IMR-90 (cell line): Measurements from ENCODE around the gene NCKIPSD. TPM values are rescaled to one million over a fixed set of nuclear protein-coding genes. Genes with fewer than 3 reads are reported as not detected.

Experiments
- ATAC-seq: fragments of 200-7000 bp; cut with Tn5 transposase; 2 replicates; pipeline ENCODE4 v1.9.1; 2020; ENCODE audit warnings: low read depth, mild to moderate bottlenecking, moderate library complexity
- BruUV-seq: library from RNA; stranded (reverse); fragments of 400-500 nt; replicated peaks from 2 replicates; lab custom pipeline; 2021; lab: Mats Ljungman, UMichigan
- CTCF ChIA-PET: fragments of 300-600 bp; formaldehyde crosslinking; extraction: SDS; loops from one replicate; lab custom pipeline; 2021; ENCODE audit warnings: antibody characterized with exemption; lab: Yijun Ruan, JAX
- POLR2A ChIA-PET: fragments of 300-600 bp; sonication (Branson Sonifier 250); formaldehyde crosslinking; loops from one replicate; lab custom pipeline; 2022; ENCODE audit warnings: antibody characterized with exemption; ENCODE audit not compliant: unreplicated experiment; lab: Charles Lee
- DNase-seq: peaks from one replicate; pipeline ENCODE4 v3.0.0; 2013
- H2AFZ ChIP-seq: replicated peaks from 2 replicates; pipeline ENCODE3; 2013; ENCODE audit warnings: low read length, mild to moderate bottlenecking; ENCODE audit not compliant: poor library complexity
- H2AK5ac ChIP-seq: 2 replicates; pipeline ENCODE4 v1.6.1; 2013; ENCODE audit warnings: low read depth, low read length, inconsistent platforms
- H2AK9ac ChIP-seq: replicated peaks from 2 replicates; pipeline ENCODE3; 2013; ENCODE audit warnings: mild to moderate bottlenecking, low read depth, low read length, moderate library complexity; ENCODE audit not compliant: poor library complexity
- H2BK120ac ChIP-seq: 2 replicates; pipeline ENCODE4 v1.6.1; 2013; ENCODE audit warnings: low read depth, low read length, inconsistent platforms
- H2BK15ac ChIP-seq: 3 replicates; pipeline ENCODE4 v1.6.1; 2013; ENCODE audit warnings: low read depth, low read length, inconsistent platforms
- H2BK20ac ChIP-seq: 2 replicates; pipeline ENCODE4 v1.6.1; 2013; ENCODE audit warnings: low read depth, mild to moderate bottlenecking, inconsistent platforms, low read length, moderate library complexity
- H2BK5ac ChIP-seq: 2 replicates; pipeline ENCODE4 v1.6.1; 2013; ENCODE audit warnings: mild to moderate bottlenecking, low read depth, low read length, inconsistent platforms; ENCODE audit not compliant: poor library complexity, severe bottlenecking
- H3K14ac ChIP-seq: replicated peaks from 2 replicates; pipeline ENCODE4 v1.6.1; 2013; ENCODE audit warnings: low read depth, low read length, inconsistent platforms
- H3K18ac ChIP-seq: 2 replicates; pipeline ENCODE4 v1.6.1; 2013; ENCODE audit warnings: low read depth, low read length, control low read depth
- H3K23ac ChIP-seq: 2 replicates; pipeline ENCODE4 v1.6.1; 2013; ENCODE audit warnings: low read depth, low read length, inconsistent platforms
- H3K27ac ChIP-seq: 2 replicates; pipeline ENCODE4 v1.5.1; 2013; ENCODE audit warnings: mild to moderate bottlenecking, control low read depth, low read length; ENCODE audit not compliant: insufficient read depth
- H3K27me3 ChIP-seq: 2 replicates; pipeline ENCODE4 v1.6.1; 2013; ENCODE audit warnings: low read length; ENCODE audit not compliant: control insufficient read depth, insufficient read depth
- H3K36me3 ChIP-seq: 2 replicates; pipeline ENCODE4 v1.6.1; 2013; ENCODE audit warnings: low read length, mixed read lengths; ENCODE audit not compliant: control insufficient read depth, insufficient read depth
- H3K4ac ChIP-seq: 2 replicates; pipeline ENCODE4 v1.6.1; 2013; ENCODE audit warnings: low read depth, low read length, inconsistent platforms
- H3K4me1 ChIP-seq: 2 replicates; pipeline ENCODE4 v1.6.1; 2013; ENCODE audit warnings: low read length, mixed read lengths; ENCODE audit not compliant: control insufficient read depth, insufficient read depth
- H3K4me2 ChIP-seq: 2 replicates; pipeline ENCODE4 v1.6.1; 2013; ENCODE audit warnings: low read depth, mild to moderate bottlenecking, control low read depth, low read length, moderate library complexity
- H3K4me3 ChIP-seq: 2 replicates; pipeline ENCODE4 v1.5.1; 2013; ENCODE audit warnings: low read depth, mild to moderate bottlenecking, control low read depth, low read length, moderate library complexity; ENCODE audit not compliant: insufficient read depth
- H3K56ac ChIP-seq: 2 replicates; pipeline ENCODE4 v1.6.1; 2013; ENCODE audit warnings: low read length, inconsistent platforms; ENCODE audit not compliant: insufficient read depth; ENCODE audit errors: extremely low read depth
- H3K79me1 ChIP-seq, 2 experiments: 2 replicates each; pipeline ENCODE4 v1.6.1; 2013; ENCODE audit warnings: low read length in 2 of 2, inconsistent platforms in 1 of 2, low read depth in 1 of 2
- H3K9ac ChIP-seq: 2 replicates; pipeline ENCODE4 v1.6.1; 2013; ENCODE audit warnings: low read depth, low read length, control low read depth
- H3K9me1 ChIP-seq: 2 replicates; pipeline ENCODE4 v1.6.1; 2013; ENCODE audit warnings: low read length, inconsistent platforms; ENCODE audit not compliant: insufficient read depth
- H3K9me3 ChIP-seq: 2 replicates; pipeline ENCODE4 v1.6.1; 2013; ENCODE audit warnings: low read length; ENCODE audit not compliant: control insufficient read depth, insufficient read depth
- H4K20me1 ChIP-seq: 2 replicates; pipeline ENCODE4 v1.6.1; 2013; ENCODE audit warnings: low read length, inconsistent platforms; ENCODE audit not compliant: insufficient read depth
- H4K5ac ChIP-seq: 2 replicates; pipeline ENCODE4 v1.6.1; 2013; ENCODE audit warnings: mild to moderate bottlenecking, low read depth, low read length, control low read depth
- H4K8ac ChIP-seq, 2 experiments: 2 replicates each; pipeline ENCODE4 v1.6.1; 2013; ENCODE audit warnings: low read depth in 2 of 2, low read length in 2 of 2, control low read depth in 1 of 2, inconsistent platforms in 1 of 2
- H4K91ac ChIP-seq: 2 replicates; pipeline ENCODE4 v1.6.1; 2013; ENCODE audit warnings: low read depth, low read length, inconsistent platforms; ENCODE audit not compliant: insufficient read depth
- CEBPB ChIP-seq: IDR thresholded peaks from 2 replicates; pipeline ENCODE4 v1.6.1; 2012; ENCODE audit warnings: low read depth, low read length, improper control_type of control experiment
- CHD1 ChIP-seq: IDR thresholded peaks from 2 replicates; pipeline ENCODE4 v1.6.1; 2012; ENCODE audit warnings: low read depth, low read length, improper control_type of control experiment
- MAZ ChIP-seq: IDR thresholded peaks from 2 replicates; pipeline ENCODE4 v1.6.1; 2012; ENCODE audit warnings: low read depth, mild to moderate bottlenecking, low read length, improper control_type of control experiment, moderate library complexity, borderline replicate concordance
- WGBS, 2 experiments: methylation state at CpG; one replicate each; pipeline versions ENCODE4 v1.1.5 to v1.1.7; 2013; ENCODE audit warnings: missing lambda C conversion rate in 2 of 2; ENCODE audit not compliant: insufficient read length in 1 of 2; ENCODE audit errors: extremely low coverage in 2 of 2; 5-methylcytosine and 5-hydroxymethylcytosine counted together
- dilution Hi-C: fragments of 300-500 bp; cut with HindIII; formaldehyde crosslinking; loops from one replicate; pipeline ENCODE4 v1.14.3; 2018; ENCODE audit warnings: low sequenced_read_pairs; ENCODE audit not compliant: unreplicated experiment
- in situ Hi-C: fragments of 300-500 bp; cut with MboI; formaldehyde crosslinking; loops from 3 replicates; pipeline ENCODE4 v1.14.3; 2019; ENCODE audit warnings: low sequenced_read_pairs, inconsistent platforms, mixed read lengths
- intact Hi-C: fragments of 100-400 bp; cut with micrococcal nuclease; formaldehyde crosslinking; loops from 2 replicates; pipeline ENCODE4 v1.10.0; 2022
- polyA plus RNA-seq, 3 experiments: library from polyadenylated mRNA; depleted of rRNA; stranded (reverse); fragments of >200 nt; gene quantifications; 2 replicates each; pipeline ENCODE4 v1.2.3, GENCODE V29; 2012; ENCODE audit warnings: low replicate concordance in 1 of 3
- total RNA-seq: library from RNA; depleted of rRNA; stranded (reverse); fragments of >200 nt; gene quantifications from 2 replicates; pipeline ENCODE4 v1.2.3, GENCODE V29; 2012

NCKIPSD gene
- total and polyA plus RNA-seq, 2 of the 4 experiments (the other 2 are of a cell fraction): 21.0 to 38.3 TPM

DNA sequence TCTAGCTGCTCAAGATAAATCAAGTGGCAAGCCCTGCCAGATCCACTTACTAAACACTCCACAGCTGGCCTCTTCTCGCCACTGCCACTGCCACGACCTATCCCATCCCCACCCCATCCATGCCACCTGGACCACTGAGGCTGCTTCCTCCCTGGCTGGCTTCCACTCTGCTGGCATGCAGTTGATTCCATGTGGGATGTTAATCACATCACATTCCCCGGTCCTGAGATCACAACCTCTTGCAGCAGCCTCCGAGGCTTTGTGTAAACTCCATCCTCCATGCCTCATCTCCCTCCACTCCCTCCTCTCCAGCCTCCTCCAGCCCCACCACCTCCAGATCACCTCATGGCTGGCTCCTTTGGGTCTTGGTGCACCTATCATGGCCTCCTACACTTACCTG, 7.7 kb downstream of the NCKIPSD start:
- peaks cover 0 to 43% of the 10 kb centered on the region in 2 experiments; a peak in 3 of 4 replicates for H3K79me1 ChIP-seq
- H3K27ac ChIP-seq: peak overlapping the region; percentile 86
- ChIA-PET CTCF (interaction anchor here (0.6 to 1.2 kb wide), 2 partner anchors 10 to 26 kb away, joined by 3 read pairs; no protein-coding TSS in a partner anchor), POLR2A (no interaction called here)
- H4K5ac ChIP-seq: peak overlapping the region; percentile 32; the same call in 1 of the 2 replicates
- H3K4ac ChIP-seq: peak overlapping the region; percentile 80
- H2AK9ac ChIP-seq: peak overlapping the region; percentile 80
- H3K27me3 ChIP-seq: no peaks in the 10 kb centered on the region
- 0 out of 2 replicates have a peak overlapping the region, but pooled peaks have one; percentile 49 for H3K23ac ChIP-seq
- no peak overlapping the region for H3K4me3 ChIP-seq
- DNase-seq: peak; percentile 85
- peak overlapping the region; percentile 97 for H2AK5ac ChIP-seq
- H3K9me3 ChIP-seq: no peaks in the 10 kb centered on the region
- peak overlapping the region; percentile 19 for H2AFZ ChIP-seq
- peak overlapping the region; percentile 75; the same call in 1 of the 2 replicates for H4K91ac ChIP-seq
- H4K20me1 ChIP-seq: peaks cover 13% of the 10 kb centered on the region
- intact Hi-C loops: loop anchor here (2.0 kb wide), 1 partner anchor 13 kb away; no protein-coding TSS in a partner anchor
- H2BK20ac ChIP-seq: peak overlapping the region; percentile 88; the same call in 1 of the 2 replicates
- H3K18ac ChIP-seq: peak overlapping the region; percentile 28; the same call in 1 of the 2 replicates
- peak; percentile 38; the same call in 1 of the 2 replicates for TF ChIP-seq MAZ
- TF ChIP-seq CEBPB: peak; percentile 77
- no peak for TF ChIP-seq CHD1
- H3K14ac ChIP-seq: peak overlapping the region; percentile 68; the same call in 1 of the 2 replicates
- dilution Hi-C loops: no loop called here
- H3K9ac ChIP-seq: no peak overlapping the region
- H3K4me1 ChIP-seq: peaks cover 16% of the 10 kb centered on the region
- in situ Hi-C loops: no loop called here
- ATAC-seq: peak; percentile 91
- BruUV-seq: no TSS peak
- 0 out of 2 replicates have a peak overlapping the region, but pooled peaks have one; percentile 4 for H3K4me2 ChIP-seq
- H2BK15ac ChIP-seq: peak overlapping the region; percentile 25; the same call in 2 of the 3 replicates
- peaks cover 39% of the 10 kb centered on the region for H3K9me1 ChIP-seq
- peak overlapping the region; percentile 83 for H2BK5ac ChIP-seq
- WGBS, 2 experiments: 17% methylated on average over 3 of the region's 4 CpGs; no CpG with 5 or more reads in 1 of the 2 experiments
- peaks cover 76% of the 10 kb centered on the region for H3K36me3 ChIP-seq
- 0 out of 2 replicates have a peak overlapping the region, but pooled peaks have one; percentile 4 for H3K56ac ChIP-seq
- peak overlapping the region; percentile 91 for H2BK120ac ChIP-seq
- H4K8ac ChIP-seq: peak overlapping the region in 1 of 2 experiments; percentile 65; a peak in 2 of 4 replicates
